ENCODE results near the gene SLC9A9. TPM values are rescaled to one million over a fixed set of nuclear protein-coding genes. Genes with fewer than 3 reads are reported as not detected.
A peak's percentile ranks its signal among the peaks of the same experiment; 100 is the strongest.
"Not testable (repeated sequence)": the region's sequence is repeated elsewhere in the genome, so short reads cannot be mapped to it uniquely, and the experiment has no call there.

Gene SLC9A9
- total RNA-seq, 1 experiment from 2014 or later, result 0.84 TPM

GRCh38 chr3:143465666-143466065, 382.6 kb downstream of the SLC9A9 start:
- DNase-seq (ENCODE audit: low read depth), result no peak

GRCh38 chr3:143464850-143465249, 383.4 kb downstream of the SLC9A9 start:
- DNase-seq (ENCODE audit: low read depth), result peak; percentile 8

- DNase-seq (ENCODE audit: low read depth), result no peak
Observed at GRCh38 chr3:143455480-143455879, 392.8 kb downstream of the SLC9A9 start.

- DNase-seq (ENCODE audit: low read depth), result no peak
Observed at GRCh38 chr3:143450632-143451031, 397.6 kb downstream of the SLC9A9 start.

GRCh38 chr3:143447491-143447890, 400.8 kb downstream of the SLC9A9 start:
- no peak for DNase-seq (ENCODE audit: low read depth)

- peak; percentile 25 for DNase-seq (ENCODE audit: low read depth)
Observed at GRCh38 chr3:143445118-143445517, 403.1 kb downstream of the SLC9A9 start.

GRCh38 chr3:143443851-143444331, 404.4 kb downstream of the SLC9A9 start:
- DNase-seq (ENCODE audit: low read depth), result peak; percentile 95

- peak; percentile 55 for DNase-seq (ENCODE audit: low read depth)
Observed at GRCh38 chr3:143442814-143443447, 405.3 kb downstream of the SLC9A9 start.

- no peak for DNase-seq (ENCODE audit: low read depth)
Observed at GRCh38 chr3:143441516-143442171, 406.6 kb downstream of the SLC9A9 start.

- DNase-seq (ENCODE audit: low read depth), result no peak
Observed at GRCh38 chr3:143439817-143440216, 408.5 kb downstream of the SLC9A9 start.

- no peak for DNase-seq (ENCODE audit: low read depth)
Observed at GRCh38 chr3:143437405-143437804, 410.9 kb downstream of the SLC9A9 start.

- no peak for DNase-seq (ENCODE audit: low read depth)
Observed at GRCh38 chr3:143436231-143436930, 411.9 kb downstream of the SLC9A9 start.

GRCh38 chr3:143433787-143434378, 414.4 kb downstream of the SLC9A9 start:
- DNase-seq (ENCODE audit: low read depth), result no peak

- not testable (repeated sequence) for DNase-seq (ENCODE audit: low read depth)
Observed at GRCh38 chr3:143431298-143431697, 417.0 kb downstream of the SLC9A9 start.

- no peak for DNase-seq (ENCODE audit: low read depth)
Observed at GRCh38 chr3:143430568-143430967, 417.7 kb downstream of the SLC9A9 start.

GRCh38 chr3:143429628-143430514, 418.4 kb downstream of the SLC9A9 start:
- DNase-seq (ENCODE audit: low read depth), result no peak

- no peak for DNase-seq (ENCODE audit: low read depth)
Observed at GRCh38 chr3:143428294-143428693, 420.0 kb downstream of the SLC9A9 start.

- DNase-seq (ENCODE audit: low read depth), result no peak
Observed at GRCh38 chr3:143427631-143428030, 420.6 kb downstream of the SLC9A9 start.

GRCh38 chr3:143424874-143425273, 423.4 kb downstream of the SLC9A9 start:
- DNase-seq (ENCODE audit: low read depth), result no peak

- no peak for DNase-seq (ENCODE audit: low read depth)
Observed at GRCh38 chr3:143421556-143421955, 426.7 kb downstream of the SLC9A9 start.

GRCh38 chr3:143419611-143420010, 428.7 kb downstream of the SLC9A9 start:
- DNase-seq (ENCODE audit: low read depth), result no peak

Measured in RPMI7951 (cell line).